Measurements from ENCODE around the gene RABL6. TPM values are rescaled to one million over a fixed set of nuclear protein-coding genes. Genes with fewer than 3 reads are reported as not detected.
A peak's percentile ranks its signal among the peaks of the same experiment; 100 is the strongest.

The RABL6 gene
- total RNA-seq, 2 donors from 2014 or later, result 126 to 163 TPM

GRCh38 chr9:136761545-136761981, 46.2 kb upstream of the RABL6 start:
- DNase-seq, result no peak
- Histone ChIP-seq H3K27me3 (no peaks in the 10 kb centered on the region), H3K4me3 (no peak overlapping the region), H3K4me1 (no peaks in the 10 kb centered on the region), H3K9me3 (no peaks in the 10 kb centered on the region), H3K9ac (ENCODE audit: low read depth in 2 of 2, low read length in 2 of 2) (no peak overlapping the region), H3K36me3 (no peaks in the 10 kb centered on the region), H3K27ac (no peak overlapping the region)
- intact Hi-C loops (cut with DNase I), result no loop called here
- TF ChIP-seq CTCF (IDR thresholded peaks at IDR 0.05), result no peak

DNA sequence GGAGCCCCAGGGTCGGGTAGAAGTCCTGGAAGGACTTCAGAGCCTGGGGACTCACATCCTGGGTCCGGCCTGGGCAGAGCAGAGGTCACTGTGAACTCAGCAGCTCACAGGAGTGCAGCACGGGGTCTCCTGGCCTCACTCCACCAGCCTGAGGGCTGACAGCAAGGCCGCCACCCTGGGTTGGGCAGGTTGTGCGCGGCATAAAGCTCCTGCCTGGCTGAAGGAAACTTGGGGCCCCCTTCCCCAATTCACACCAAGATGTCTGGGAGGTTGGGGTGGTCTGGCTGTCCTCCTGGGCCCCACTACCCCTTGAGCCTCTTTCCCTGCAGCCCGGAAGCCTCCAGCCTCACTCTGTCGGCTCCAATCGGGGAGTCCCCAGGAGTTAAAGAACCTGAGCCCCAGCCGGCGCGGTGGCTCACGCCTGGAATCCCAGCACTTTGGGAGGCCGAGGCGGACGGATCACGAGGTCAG, 45.5 kb upstream of the RABL6 start:
- H3K27ac ChIP-seq, result no peak overlapping the region
- DNase-seq, result no peak
- H3K36me3 ChIP-seq, result no peaks in the 10 kb centered on the region
- no peaks in the 10 kb centered on the region for H3K27me3 ChIP-seq
- H3K4me3 ChIP-seq, result no peak overlapping the region
- H3K9me3 ChIP-seq, result no peaks in the 10 kb centered on the region
- no peak overlapping the region for H3K9ac ChIP-seq (ENCODE audit: low read depth in 2 of 2, low read length in 2 of 2)
- no peak for TF ChIP-seq CTCF (IDR thresholded peaks at IDR 0.05)
- H3K4me1 ChIP-seq, result no peaks in the 10 kb centered on the region
- intact Hi-C loops (cut with DNase I), result no loop called here

DNA sequence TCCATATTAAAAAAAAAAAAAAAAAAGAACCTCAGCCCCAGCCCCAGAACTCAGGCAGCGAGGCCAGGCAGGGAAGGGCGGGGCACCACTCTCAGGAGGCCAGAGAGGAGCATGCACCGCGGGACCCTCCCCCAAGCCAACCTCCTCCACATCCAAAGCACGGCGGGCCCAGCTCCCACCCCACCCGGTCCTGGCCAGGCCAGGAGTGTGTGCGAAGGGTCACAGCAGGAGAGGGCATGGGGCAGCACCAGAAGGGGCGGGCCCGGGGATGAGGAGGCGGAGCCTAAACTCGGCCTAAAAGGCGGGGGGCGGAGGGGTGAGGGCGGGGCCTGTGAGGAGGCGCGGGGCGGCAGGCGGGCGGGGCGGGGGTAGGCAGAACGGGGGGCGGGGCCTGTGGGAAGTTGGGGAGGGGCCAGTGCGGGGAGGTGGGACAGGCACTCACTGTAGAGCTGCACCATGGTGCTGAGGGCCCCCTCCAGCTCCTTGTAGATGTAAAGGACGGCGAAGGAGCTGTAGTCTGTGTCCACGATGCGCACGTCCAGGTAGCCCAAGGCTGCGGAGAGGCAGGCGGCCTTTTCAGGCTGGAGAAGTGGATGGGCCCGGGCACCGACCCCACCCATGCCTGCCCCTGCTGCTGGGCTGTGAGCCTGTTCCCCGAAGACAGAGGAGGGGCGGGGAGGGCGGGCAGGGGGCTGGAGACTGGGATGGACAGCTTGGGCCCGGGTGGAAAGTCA, 44.7 kb upstream of the RABL6 start:
- DNase-seq, result peak; percentile 73
- Histone ChIP-seq H3K9ac (ENCODE audit: low read depth in 2 of 2, low read length in 2 of 2) (no peak overlapping the region), H3K4me3 (no peak overlapping the region), H3K27ac (no peak overlapping the region), H3K4me1 (no peaks in the 10 kb centered on the region), H3K9me3 (no peaks in the 10 kb centered on the region), H3K36me3 (no peaks in the 10 kb centered on the region), H3K27me3 (no peaks in the 10 kb centered on the region)
- intact Hi-C loops (cut with DNase I), result no loop called here
- TF ChIP-seq CTCF (IDR thresholded peaks at IDR 0.05), result no peak

DNA sequence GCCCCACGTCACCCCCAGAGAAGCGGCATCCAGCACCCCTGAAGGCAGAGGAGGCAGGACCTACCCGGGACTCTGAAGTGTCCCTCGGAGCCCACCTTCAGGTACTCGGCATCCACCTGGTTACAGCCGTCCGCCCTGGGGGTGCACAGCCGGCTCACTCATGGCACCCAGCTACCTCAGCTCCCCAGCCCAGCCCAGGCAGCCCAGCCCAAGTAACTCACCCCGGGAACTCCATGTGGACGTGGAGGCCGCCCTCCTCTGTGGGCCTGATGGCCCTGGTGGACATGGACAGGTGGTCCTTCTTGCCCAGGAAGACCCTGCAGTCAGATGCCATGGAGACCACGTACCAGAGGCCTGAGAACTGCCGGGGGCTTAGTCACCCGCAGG, 44.1 kb upstream of the RABL6 start:
- H3K9ac ChIP-seq (ENCODE audit: low read depth in 2 of 2, low read length in 2 of 2), result no peak overlapping the region
- no peaks in the 10 kb centered on the region for H3K4me1 ChIP-seq
- H3K4me3 ChIP-seq, result no peak overlapping the region
- DNase-seq, result no peak
- intact Hi-C loops (cut with DNase I), result no loop called here
- H3K27me3 ChIP-seq, result no peaks in the 10 kb centered on the region
- no peak overlapping the region for H3K27ac ChIP-seq
- H3K36me3 ChIP-seq, result no peaks in the 10 kb centered on the region
- no peak for TF ChIP-seq CTCF (IDR thresholded peaks at IDR 0.05)
- H3K9me3 ChIP-seq, result no peaks in the 10 kb centered on the region

DNA sequence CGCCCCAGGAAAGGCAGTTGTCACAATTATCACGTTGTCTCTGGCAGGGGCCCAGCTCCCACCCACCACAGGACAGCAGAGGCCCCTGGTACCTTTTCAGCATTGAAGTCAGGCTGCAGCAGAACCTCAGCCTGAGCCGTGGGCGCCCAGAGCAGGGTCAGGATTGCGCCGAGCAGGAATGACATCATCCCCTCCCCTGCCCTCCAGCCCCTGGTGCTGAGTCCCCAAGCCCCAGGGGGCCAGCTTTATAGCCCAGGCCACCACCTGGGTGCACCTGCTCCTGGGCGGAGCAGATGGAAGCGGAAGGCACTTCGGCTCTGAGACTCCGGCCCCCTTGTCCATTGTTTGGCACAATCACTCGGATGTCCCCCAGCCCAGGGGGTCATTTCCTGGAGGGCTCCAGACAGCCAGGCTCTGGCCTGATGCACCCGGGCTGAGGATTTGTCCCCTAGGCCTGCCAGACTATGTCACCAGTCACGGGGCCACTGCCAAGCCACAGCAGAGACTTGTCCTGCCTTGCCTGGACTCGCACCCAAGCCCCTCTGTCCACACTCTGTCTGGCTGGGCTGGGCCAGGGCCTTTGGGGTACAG, 43.4 kb upstream of the RABL6 start, which contains the start of gene LCN15:
Gene LCN15, minus strand, starts transcription at position 218 of the 591 bp plus-strand sequence. Its CDS starts 30 bp downstream, at position 188.
- no peaks in the 10 kb centered on the region for H3K27me3 ChIP-seq
- H3K9me3 ChIP-seq, result no peaks in the 10 kb centered on the region
- no peaks in the 10 kb centered on the region for H3K36me3 ChIP-seq
- DNase-seq, result no peak
- intact Hi-C loops (cut with DNase I), result no loop called here
- TF ChIP-seq CTCF (IDR thresholded peaks at IDR 0.05), result no peak
- peak within 1 kb of the TSS; percentile 12 to 35 for H3K9ac ChIP-seq (ENCODE audit: low read depth in 2 of 2, low read length in 2 of 2)
- H3K27ac ChIP-seq, result no peak within 1 kb of the TSS
- H3K4me3 ChIP-seq, result no peak within 1 kb of the TSS
- no peaks in the 10 kb centered on the region for H3K4me1 ChIP-seq
